SK-N-SH (cell line): ENCODE results near the gene ANLN. TPM values are rescaled to one million over a fixed set of nuclear protein-coding genes. Genes with fewer than 3 reads are reported as not detected.

Experiments used
- CTCF ChIA-PET: fragments of 300-600, 350-600 bp; formaldehyde crosslinking; extraction: SDS; loops from one replicate; lab custom pipeline; 2021; lab: Yijun Ruan, JAX
- POLR2A ChIA-PET: fragments of 350-600 bp; sonication (Branson Sonifier 250); formaldehyde crosslinking; extraction: SDS; loops from one replicate; lab custom pipeline; 2020; ENCODE audit warnings: antibody characterized with exemption, inconsistent platforms; lab: Yijun Ruan, JAX
- DNase-seq: peaks from one replicate; pipeline ENCODE4 v3.0.0; 2012
- H2AFZ ChIP-seq: fragments of 200-600 bp; sonication (generic); 2 replicates; pipeline ENCODE4 v1.8.1; 2016; ENCODE audit warnings: antibody characterized with exemption, mild to moderate bottlenecking, low read depth
- H3F3A ChIP-seq: fragments of 200-600 bp; sonication (generic); replicated peaks from 2 replicates; pipeline ENCODE3; 2016; ENCODE audit warnings: antibody characterized with exemption, mild to moderate bottlenecking; ENCODE audit not compliant: insufficient read depth
- H3K27ac ChIP-seq, 2 experiments: fragments of 200-500 bp in 1 of 2; fragments of 200-600 bp in 1 of 2; sonication (Bioruptor generic) in 1 of 2; sonication (generic), shearing (Covaris generic) in 1 of 2; 2 replicates each; pipeline versions ENCODE4 v1.5.1 to v1.6.1; 2014 to 2016; ENCODE audit warnings: low read depth in 2 of 2, inconsistent platforms in 1 of 2, low read length in 1 of 2, mild to moderate bottlenecking in 1 of 2, mixed read lengths in 1 of 2
- H3K27me3 ChIP-seq: fragments of 200-600 bp; sonication (generic), shearing (Covaris generic); 2 replicates; pipeline ENCODE4 v1.6.1; 2016; ENCODE audit warnings: mixed run types; ENCODE audit not compliant: insufficient read depth
- H3K36me3 ChIP-seq, 2 experiments: fragments of 200-500 bp in 1 of 2; fragments of 200-600 bp in 1 of 2; sonication (Bioruptor generic) in 1 of 2; sonication (generic) in 1 of 2; replicated peaks in 1 of 2; 2 replicates each; pipeline versions ENCODE3 to v1.5.1; 2014 to 2016; ENCODE audit warnings: low read length in 1 of 2, mild to moderate bottlenecking in 1 of 2; ENCODE audit not compliant: insufficient read depth in 2 of 2, control insufficient read depth in 1 of 2
- H3K4me1 ChIP-seq, 2 experiments: fragments of 200-500 bp in 1 of 2; fragments of 200-600 bp in 1 of 2; sonication (Bioruptor generic) in 1 of 2; sonication (generic), shearing (Covaris generic) in 1 of 2; 2 replicates each; pipeline versions ENCODE4 v1.5.1 to v1.6.1; 2014 to 2016; ENCODE audit warnings: low read depth in 1 of 2, low read length in 1 of 2, mixed run types in 1 of 2; ENCODE audit not compliant: insufficient read depth in 2 of 2, control insufficient read depth in 1 of 2
- H3K4me2 ChIP-seq: fragments of 200-600 bp; sonication (generic), shearing (Covaris generic); 2 replicates; pipeline ENCODE4 v1.6.1; 2017; ENCODE audit warnings: mixed run types
- H3K4me3 ChIP-seq, 2 experiments: fragments of 200-500 bp in 1 of 2; fragments of 200-600 bp in 1 of 2; sonication (Bioruptor generic) in 1 of 2; sonication (generic), shearing (Covaris generic) in 1 of 2; 2 replicates each; pipeline versions ENCODE4 v1.5.1 to v1.8.1; 2014 to 2016; ENCODE audit warnings: low read depth in 2 of 2, inconsistent platforms in 1 of 2, low read length in 1 of 2, mild to moderate bottlenecking in 1 of 2, mixed read lengths in 1 of 2, moderate library complexity in 1 of 2
- H3K79me2 ChIP-seq: fragments of 200-600 bp; sonication (generic); 2 replicates; pipeline ENCODE4 v1.8.1; 2017; ENCODE audit warnings: mild to moderate bottlenecking; ENCODE audit not compliant: insufficient read depth
- H3K9ac ChIP-seq: fragments of 200-600 bp; sonication (generic); 2 replicates; pipeline ENCODE4 v1.6.1; 2017; ENCODE audit warnings: mixed run types
- H3K9me2 ChIP-seq: fragments of 200-600 bp; sonication (generic); 2 replicates; pipeline ENCODE4 v1.6.1; 2017; ENCODE audit warnings: mixed run types
- H3K9me3 ChIP-seq: fragments of 200-600 bp; sonication (generic); 2 replicates; pipeline ENCODE4 v1.6.1; 2017; ENCODE audit warnings: mixed run types, mild to moderate bottlenecking, moderate library complexity
- H4K20me1 ChIP-seq: fragments of 200-600 bp; sonication (generic); 2 replicates; pipeline ENCODE4 v1.6.1; 2017; ENCODE audit warnings: mild to moderate bottlenecking, mixed run types; ENCODE audit not compliant: insufficient read depth
- CHD2 ChIP-seq: fragments of 150-350 bp; IDR thresholded peaks from 2 replicates; pipeline ENCODE4 v1.6.1; 2018; ENCODE audit warnings: low read length; ENCODE audit not compliant: partially characterized antibody
- ELF1 ChIP-seq: IDR thresholded peaks from 2 replicates; pipeline ENCODE4 v1.4.0; 2012
- EP300 ChIP-seq, 2 experiments: IDR thresholded peaks; 2 replicates each; pipeline versions ENCODE4 v1.4.0 to v1.6.1; 2012; ENCODE audit warnings: borderline replicate concordance in 1 of 2, low read depth in 1 of 2, low read length in 1 of 2
- MEF2A ChIP-seq: IDR thresholded peaks from 2 replicates; pipeline ENCODE4 v1.4.0; 2012; ENCODE audit warnings: low read depth, borderline replicate concordance
- MXI1 ChIP-seq: IDR thresholded peaks from 2 replicates; pipeline ENCODE4 v1.6.1; 2012; ENCODE audit warnings: mild to moderate bottlenecking, low read depth, low read length, improper control_type of control experiment
- NFIC ChIP-seq: IDR thresholded peaks from 2 replicates; pipeline ENCODE4 v1.4.0; 2012; ENCODE audit warnings: borderline replicate concordance
- POLR2AphosphoS5 ChIP-seq: IDR thresholded peaks from 2 replicates; pipeline ENCODE4 v1.6.1; 2012; ENCODE audit warnings: low read depth, low read length
- RXRA ChIP-seq: IDR thresholded peaks from 2 replicates; pipeline ENCODE4 v1.4.0; 2012; ENCODE audit warnings: low read depth, mild to moderate bottlenecking, borderline replicate concordance
- SIN3A ChIP-seq: IDR thresholded peaks from 2 replicates; pipeline ENCODE4 v1.6.1; 2012; ENCODE audit warnings: low read depth, mild to moderate bottlenecking, low read length, moderate library complexity, borderline replicate concordance
- SMC3 ChIP-seq: IDR thresholded peaks from 2 replicates; pipeline ENCODE4 v1.6.1; 2012; ENCODE audit warnings: low read depth, low read length, improper control_type of control experiment
- TAF1 ChIP-seq: IDR thresholded peaks from 2 replicates; pipeline ENCODE4 v1.6.1; 2012; ENCODE audit warnings: low read depth, mild to moderate bottlenecking, low read length, moderate library complexity, borderline replicate concordance
- TCF12 ChIP-seq: IDR thresholded peaks from 2 replicates; pipeline ENCODE4 v1.4.0; 2012
- TEAD4 ChIP-seq: IDR thresholded peaks from 2 replicates; pipeline ENCODE4 v1.4.0; 2012; ENCODE audit warnings: mild to moderate bottlenecking, borderline replicate concordance; ENCODE audit not compliant: insufficient read depth
- YY1 ChIP-seq: IDR thresholded peaks from 2 replicates; pipeline ENCODE4 v1.4.0; 2012; ENCODE audit warnings: low read depth, mild to moderate bottlenecking
- WGBS: methylation state at CpG from one replicate; pipeline ENCODE4 v1.1.6; 2017; ENCODE audit warnings: low lambda C conversion rate; 5-methylcytosine and 5-hydroxymethylcytosine counted together
- polyA plus RNA-seq, 3 experiments: library from polyadenylated mRNA; depleted of rRNA; stranded (reverse); fragments of >200 nt; gene quantifications; 2 replicates each; pipeline ENCODE4 v1.2.3, GENCODE V29; 2012
- TF ChIP-seq, protein P1 (sequence below): IDR thresholded peaks from 2 replicates; pipeline ENCODE4; 2012
- TF ChIP-seq, protein P2 (sequence below): IDR thresholded peaks from 2 replicates; pipeline ENCODE4 v1.6.1; 2012; ENCODE audit warnings: mild to moderate bottlenecking, low read depth, low read length, moderate library complexity
- TF ChIP-seq, protein P3 (sequence below): fragments of 200-600 bp; sonication (generic); IDR thresholded peaks from 2 replicates; pipeline ENCODE4 v1.6.1; 2017; ENCODE audit warnings: antibody characterized with exemption, mild to moderate bottlenecking, moderate library complexity

ANLN gene
- polyA plus RNA-seq, 1 of the 3 experiments (the other 2 are of a cell fraction), result 17.1 TPM

DNA sequence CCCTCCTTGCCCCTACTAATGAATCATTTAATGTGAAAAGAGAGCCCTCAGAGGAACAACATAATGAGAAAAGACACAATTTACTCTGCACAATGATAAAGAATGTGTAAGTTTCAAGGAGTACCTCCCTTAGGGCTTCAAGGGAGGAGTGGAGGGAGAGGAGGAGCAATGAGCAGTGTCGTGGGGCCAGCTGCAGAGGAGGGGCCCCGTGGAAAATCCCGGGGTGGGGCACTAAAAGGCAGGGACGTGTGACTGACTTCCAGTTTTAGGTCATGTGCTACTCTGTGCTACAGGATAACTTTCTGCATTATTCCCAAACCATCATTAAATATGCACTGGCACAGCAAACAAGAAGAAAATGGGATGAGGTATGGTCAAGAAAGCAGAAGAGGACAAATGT, 108.1 kb downstream of the ANLN start:
- Histone ChIP-seq H3K36me3 (no peaks in the 10 kb centered on the region), H3K4me2 (no peak overlapping the region), H3K27me3 (no peaks in the 10 kb centered on the region; the same call in 1 of the 2 replicates), H2AFZ (no peak overlapping the region), H3K4me3 (no peak overlapping the region), H3K9ac (no peak overlapping the region), H3K79me2 (no peaks in the 10 kb centered on the region), H3K27ac (no peak overlapping the region), H3F3A (no peaks in the 10 kb centered on the region), H3K4me1 (no peaks in the 10 kb centered on the region), H3K9me3 (no peaks in the 10 kb centered on the region), H4K20me1 (no peaks in the 10 kb centered on the region), H3K9me2 (no peaks in the 10 kb centered on the region)
- TF ChIP-seq EP300 (IDR thresholded peaks at IDR 0.05; ENCODE audit: borderline replicate concordance in 1 of 2, low read depth in 1 of 2, low read length in 1 of 2) (no peak), YY1 (no peak), TAF1 (no peak), NFIC (no peak), TEAD4 (no peak), MXI1 (no peak), SMC3 (no peak), CHD2 (no peak), POLR2AphosphoS5 (no peak), TCF12 (no peak), ELF1 (no peak), SIN3A (no peak), MEF2A (no peak), RXRA (no peak)
- TF ChIP-seq, protein P1, sequence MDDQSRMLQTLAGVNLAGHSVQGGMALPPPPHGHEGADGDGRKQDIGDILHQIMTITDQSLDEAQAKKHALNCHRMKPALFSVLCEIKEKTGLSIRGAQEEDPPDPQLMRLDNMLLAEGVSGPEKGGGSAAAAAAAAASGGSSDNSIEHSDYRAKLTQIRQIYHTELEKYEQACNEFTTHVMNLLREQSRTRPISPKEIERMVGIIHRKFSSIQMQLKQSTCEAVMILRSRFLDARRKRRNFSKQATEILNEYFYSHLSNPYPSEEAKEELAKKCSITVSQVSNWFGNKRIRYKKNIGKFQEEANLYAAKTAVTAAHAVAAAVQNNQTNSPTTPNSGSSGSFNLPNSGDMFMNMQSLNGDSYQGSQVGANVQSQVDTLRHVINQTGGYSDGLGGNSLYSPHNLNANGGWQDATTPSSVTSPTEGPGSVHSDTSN, result no peak
- TF ChIP-seq, protein P2, sequence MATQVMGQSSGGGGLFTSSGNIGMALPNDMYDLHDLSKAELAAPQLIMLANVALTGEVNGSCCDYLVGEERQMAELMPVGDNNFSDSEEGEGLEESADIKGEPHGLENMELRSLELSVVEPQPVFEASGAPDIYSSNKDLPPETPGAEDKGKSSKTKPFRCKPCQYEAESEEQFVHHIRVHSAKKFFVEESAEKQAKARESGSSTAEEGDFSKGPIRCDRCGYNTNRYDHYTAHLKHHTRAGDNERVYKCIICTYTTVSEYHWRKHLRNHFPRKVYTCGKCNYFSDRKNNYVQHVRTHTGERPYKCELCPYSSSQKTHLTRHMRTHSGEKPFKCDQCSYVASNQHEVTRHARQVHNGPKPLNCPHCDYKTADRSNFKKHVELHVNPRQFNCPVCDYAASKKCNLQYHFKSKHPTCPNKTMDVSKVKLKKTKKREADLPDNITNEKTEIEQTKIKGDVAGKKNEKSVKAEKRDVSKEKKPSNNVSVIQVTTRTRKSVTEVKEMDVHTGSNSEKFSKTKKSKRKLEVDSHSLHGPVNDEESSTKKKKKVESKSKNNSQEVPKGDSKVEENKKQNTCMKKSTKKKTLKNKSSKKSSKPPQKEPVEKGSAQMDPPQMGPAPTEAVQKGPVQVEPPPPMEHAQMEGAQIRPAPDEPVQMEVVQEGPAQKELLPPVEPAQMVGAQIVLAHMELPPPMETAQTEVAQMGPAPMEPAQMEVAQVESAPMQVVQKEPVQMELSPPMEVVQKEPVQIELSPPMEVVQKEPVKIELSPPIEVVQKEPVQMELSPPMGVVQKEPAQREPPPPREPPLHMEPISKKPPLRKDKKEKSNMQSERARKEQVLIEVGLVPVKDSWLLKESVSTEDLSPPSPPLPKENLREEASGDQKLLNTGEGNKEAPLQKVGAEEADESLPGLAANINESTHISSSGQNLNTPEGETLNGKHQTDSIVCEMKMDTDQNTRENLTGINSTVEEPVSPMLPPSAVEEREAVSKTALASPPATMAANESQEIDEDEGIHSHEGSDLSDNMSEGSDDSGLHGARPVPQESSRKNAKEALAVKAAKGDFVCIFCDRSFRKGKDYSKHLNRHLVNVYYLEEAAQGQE, result no peak
- TF ChIP-seq, protein P3, sequence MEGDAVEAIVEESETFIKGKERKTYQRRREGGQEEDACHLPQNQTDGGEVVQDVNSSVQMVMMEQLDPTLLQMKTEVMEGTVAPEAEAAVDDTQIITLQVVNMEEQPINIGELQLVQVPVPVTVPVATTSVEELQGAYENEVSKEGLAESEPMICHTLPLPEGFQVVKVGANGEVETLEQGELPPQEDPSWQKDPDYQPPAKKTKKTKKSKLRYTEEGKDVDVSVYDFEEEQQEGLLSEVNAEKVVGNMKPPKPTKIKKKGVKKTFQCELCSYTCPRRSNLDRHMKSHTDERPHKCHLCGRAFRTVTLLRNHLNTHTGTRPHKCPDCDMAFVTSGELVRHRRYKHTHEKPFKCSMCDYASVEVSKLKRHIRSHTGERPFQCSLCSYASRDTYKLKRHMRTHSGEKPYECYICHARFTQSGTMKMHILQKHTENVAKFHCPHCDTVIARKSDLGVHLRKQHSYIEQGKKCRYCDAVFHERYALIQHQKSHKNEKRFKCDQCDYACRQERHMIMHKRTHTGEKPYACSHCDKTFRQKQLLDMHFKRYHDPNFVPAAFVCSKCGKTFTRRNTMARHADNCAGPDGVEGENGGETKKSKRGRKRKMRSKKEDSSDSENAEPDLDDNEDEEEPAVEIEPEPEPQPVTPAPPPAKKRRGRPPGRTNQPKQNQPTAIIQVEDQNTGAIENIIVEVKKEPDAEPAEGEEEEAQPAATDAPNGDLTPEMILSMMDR, result no peak
- ChIA-PET POLR2A (no interaction called here), CTCF (interaction anchor here (0.8 to 2.4 kb wide), 4 partner anchors 8 to 684 kb away, joined by 3 to 20 read pairs (median 8); no protein-coding TSS in a partner anchor)
- 22% methylated on average over 4 of the region's 4 CpGs for WGBS
- DNase-seq, result no peak

Other genes with a start within 250 kb of the ANLN start
- gene EEPD1, start 236.6 kb upstream of the ANLN start, polyA plus RNA-seq (2012; rRNA removed), result 2.4 and 5.0 TPM in 2 replicates